KOPT-K1 (cell line): ENCODE data around the gene KIF12.

Experiments
- H3K27ac ChIP-seq: fragments of 200-600 bp; sonication (generic); 2 replicates; pipeline ENCODE4 v1.5.1; 2016; ENCODE audit warnings: antibody characterized with exemption, mild to moderate bottlenecking, low read depth, low read length; ENCODE audit not compliant: poor library complexity, severe bottlenecking
- H3K36me3 ChIP-seq: fragments of 200-600 bp; sonication (generic); 2 replicates; pipeline ENCODE4 v1.5.1; 2017; ENCODE audit warnings: antibody characterized with exemption, mild to moderate bottlenecking, low read length, moderate library complexity; ENCODE audit not compliant: insufficient read depth
- H3K9me3 ChIP-seq: fragments of 200-600 bp; sonication (generic); 2 replicates; pipeline ENCODE4 v1.5.1; 2017; ENCODE audit warnings: antibody characterized with exemption, low read length, mild to moderate bottlenecking; ENCODE audit not compliant: insufficient read depth, poor library complexity, severe bottlenecking

Gene KIF12

GRCh38 chr9:114072184-114073140 lies 26.6 kb downstream of the KIF12 start:
- Histone ChIP-seq H3K9me3 (no peaks in the 10 kb centered on the region), H3K36me3 (no peaks in the 10 kb centered on the region), H3K27ac (no peak overlapping the region)

- Histone ChIP-seq H3K27ac (no peak overlapping the region), H3K36me3 (no peaks in the 10 kb centered on the region), H3K9me3 (no peaks in the 10 kb centered on the region)
Observed at GRCh38 chr9:114071197-114071795, 27.8 kb downstream of the KIF12 start.

GRCh38 chr9:114070188-114071103 lies 28.6 kb downstream of the KIF12 start:
- H3K9me3 ChIP-seq: no peaks in the 10 kb centered on the region
- no peak overlapping the region for H3K27ac ChIP-seq
- no peaks in the 10 kb centered on the region for H3K36me3 ChIP-seq

GRCh38 chr9:114069476-114070187 lies 29.5 kb downstream of the KIF12 start:
- Histone ChIP-seq H3K9me3 (no peaks in the 10 kb centered on the region), H3K27ac (no peak overlapping the region), H3K36me3 (no peaks in the 10 kb centered on the region)

- H3K27ac ChIP-seq: no peak overlapping the region
- no peaks in the 10 kb centered on the region for H3K36me3 ChIP-seq
- H3K9me3 ChIP-seq: no peaks in the 10 kb centered on the region
Observed at GRCh38 chr9:114065304-114065703, 33.8 kb downstream of the KIF12 start.

- Histone ChIP-seq H3K9me3 (no peaks in the 10 kb centered on the region), H3K36me3 (no peaks in the 10 kb centered on the region), H3K27ac (no peak overlapping the region)
Observed at GRCh38 chr9:114061830-114062474, 37.1 kb downstream of the KIF12 start.

GRCh38 chr9:114061292-114061691 lies 37.8 kb downstream of the KIF12 start:
- Histone ChIP-seq H3K9me3 (no peaks in the 10 kb centered on the region), H3K36me3 (no peaks in the 10 kb centered on the region), H3K27ac (no peak overlapping the region)

- no peak overlapping the region for H3K27ac ChIP-seq
- H3K9me3 ChIP-seq: no peaks in the 10 kb centered on the region
- no peaks in the 10 kb centered on the region for H3K36me3 ChIP-seq
Observed at GRCh38 chr9:114060711-114061110, 38.4 kb downstream of the KIF12 start.

GRCh38 chr9:114060070-114060469 lies 39.0 kb downstream of the KIF12 start:
- no peaks in the 10 kb centered on the region for H3K9me3 ChIP-seq
- no peaks in the 10 kb centered on the region for H3K36me3 ChIP-seq
- H3K27ac ChIP-seq: no peak overlapping the region

GRCh38 chr9:114059047-114059803 lies 39.9 kb downstream of the KIF12 start:
- no peaks in the 10 kb centered on the region for H3K9me3 ChIP-seq
- H3K36me3 ChIP-seq: no peaks in the 10 kb centered on the region
- no peak overlapping the region for H3K27ac ChIP-seq

GRCh38 chr9:114058688-114059046 lies 40.4 kb downstream of the KIF12 start:
- H3K9me3 ChIP-seq: no peaks in the 10 kb centered on the region

GRCh38 chr9:114057161-114057885 lies 41.8 kb downstream of the KIF12 start:
- Histone ChIP-seq H3K27ac (no peak overlapping the region), H3K9me3 (no peaks in the 10 kb centered on the region), H3K36me3 (no peaks in the 10 kb centered on the region)

More at GRCh38 chr9:114058688-114059046, 40.4 kb downstream of the KIF12 start:
- Histone ChIP-seq H3K27ac (no peak overlapping the region), H3K36me3 (no peaks in the 10 kb centered on the region)

- Histone ChIP-seq H3K9me3 (no peaks in the 10 kb centered on the region), H3K36me3 (no peaks in the 10 kb centered on the region), H3K27ac (no peak overlapping the region)
Observed at GRCh38 chr9:114056527-114056926, 42.6 kb downstream of the KIF12 start.
